GM12801 (cell line): Measurements from ENCODE around the gene LPAR6.

ENCODE experiments used
- TF ChIP-seq, protein P1 (sequence below): IDR thresholded peaks from one replicate; pipeline ENCODE4 v1.5.1; 2011; ENCODE audit warnings: control low read depth; ENCODE audit not compliant: insufficient read length; ENCODE audit errors: extremely low read depth

Gene LPAR6

DNA sequence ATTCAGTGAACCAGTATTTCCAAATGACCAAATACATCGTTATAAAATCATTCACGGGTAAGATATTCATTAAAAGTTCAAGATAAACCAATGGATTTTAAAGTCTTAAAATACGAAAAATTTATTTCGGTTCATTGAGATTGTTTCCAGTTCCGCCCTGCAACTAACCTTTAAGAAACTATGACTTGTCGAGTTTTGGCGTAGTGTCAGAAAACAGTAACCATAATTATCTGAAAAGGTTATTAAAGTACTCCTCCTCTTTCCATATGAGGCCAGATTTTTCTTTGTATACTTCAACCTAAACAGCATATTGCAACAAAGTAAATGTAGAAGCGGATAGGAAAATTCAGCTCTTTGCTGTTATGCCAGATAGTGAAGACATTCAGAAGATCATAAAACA is 26.1 kb downstream of the LPAR6 start:
- TF ChIP-seq, protein P1, sequence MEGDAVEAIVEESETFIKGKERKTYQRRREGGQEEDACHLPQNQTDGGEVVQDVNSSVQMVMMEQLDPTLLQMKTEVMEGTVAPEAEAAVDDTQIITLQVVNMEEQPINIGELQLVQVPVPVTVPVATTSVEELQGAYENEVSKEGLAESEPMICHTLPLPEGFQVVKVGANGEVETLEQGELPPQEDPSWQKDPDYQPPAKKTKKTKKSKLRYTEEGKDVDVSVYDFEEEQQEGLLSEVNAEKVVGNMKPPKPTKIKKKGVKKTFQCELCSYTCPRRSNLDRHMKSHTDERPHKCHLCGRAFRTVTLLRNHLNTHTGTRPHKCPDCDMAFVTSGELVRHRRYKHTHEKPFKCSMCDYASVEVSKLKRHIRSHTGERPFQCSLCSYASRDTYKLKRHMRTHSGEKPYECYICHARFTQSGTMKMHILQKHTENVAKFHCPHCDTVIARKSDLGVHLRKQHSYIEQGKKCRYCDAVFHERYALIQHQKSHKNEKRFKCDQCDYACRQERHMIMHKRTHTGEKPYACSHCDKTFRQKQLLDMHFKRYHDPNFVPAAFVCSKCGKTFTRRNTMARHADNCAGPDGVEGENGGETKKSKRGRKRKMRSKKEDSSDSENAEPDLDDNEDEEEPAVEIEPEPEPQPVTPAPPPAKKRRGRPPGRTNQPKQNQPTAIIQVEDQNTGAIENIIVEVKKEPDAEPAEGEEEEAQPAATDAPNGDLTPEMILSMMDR = no peak

GRCh38 chr13:48383384-48383783 is 29.5 kb downstream of the LPAR6 start:
- TF ChIP-seq, protein P1 = no peak

DNA sequence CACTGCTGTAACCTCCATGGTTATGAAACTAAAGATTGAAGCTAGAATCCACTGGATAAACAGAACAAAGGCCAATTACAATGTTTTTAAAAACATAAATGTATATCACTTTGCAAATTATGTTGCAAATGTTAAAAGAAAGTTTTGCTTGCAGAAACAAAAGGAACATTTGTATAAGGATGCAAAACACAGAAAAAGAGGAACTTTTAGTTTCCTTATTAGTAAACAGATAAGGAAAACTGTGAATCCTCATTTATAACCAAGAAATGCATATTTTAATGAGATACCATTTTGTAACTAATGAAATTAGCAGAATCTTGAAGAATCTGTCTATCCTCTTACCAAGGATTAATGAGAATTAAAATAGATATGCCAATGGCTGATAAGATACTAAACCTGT is 32.3 kb downstream of the LPAR6 start:
- TF ChIP-seq, protein P1 = no peak

DNA sequence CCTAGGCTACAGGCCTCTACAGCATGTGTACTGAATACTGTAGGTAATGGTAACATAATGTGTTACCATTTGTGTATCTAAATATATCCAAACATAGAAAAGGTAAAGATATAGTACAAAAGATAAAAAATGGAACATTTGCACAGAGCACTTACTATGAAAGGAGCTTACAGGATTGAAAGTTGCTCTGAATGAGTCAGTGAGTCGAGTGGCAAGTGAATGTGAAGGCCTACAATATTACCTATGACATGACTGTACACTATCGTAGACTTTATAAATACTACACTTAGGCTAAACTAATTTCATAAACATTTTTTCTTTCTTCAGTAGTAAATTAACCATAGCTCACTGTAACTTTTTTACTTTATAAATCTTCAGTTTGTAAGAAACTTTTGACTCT is 35.1 kb downstream of the LPAR6 start:
- TF ChIP-seq, protein P1 = no peak

DNA sequence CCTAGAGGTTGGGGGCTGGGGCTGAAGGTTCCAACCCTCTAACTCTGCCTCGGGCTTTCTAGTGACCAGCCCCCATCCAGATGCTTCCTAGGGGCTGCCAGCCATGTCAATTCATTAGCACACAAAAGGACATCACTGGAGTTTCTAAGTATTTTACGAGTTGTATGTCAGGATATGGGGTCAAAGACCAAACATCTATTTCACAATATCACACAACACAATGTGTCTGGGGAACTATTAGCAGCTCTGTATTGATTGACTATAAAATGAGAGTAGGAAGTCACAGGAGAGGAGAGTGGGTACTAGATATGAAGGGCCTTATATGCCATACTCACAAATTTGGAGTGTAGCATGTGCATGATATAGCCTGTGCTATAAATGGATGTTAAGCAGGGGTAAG is 42.1 kb downstream of the LPAR6 start:
- TF ChIP-seq, protein P1 = no peak

GRCh38 chr13:48369988-48370387 is 42.9 kb downstream of the LPAR6 start:
- TF ChIP-seq, protein P1 = no peak
